HG02885 (cell line): ENCODE results near the gene TRAIP.
A peak's percentile ranks its signal among the peaks of the same experiment; 100 is the strongest.
"Not testable (repeated sequence)": the region's sequence is repeated elsewhere in the genome, so short reads cannot be mapped to it uniquely, and the experiment has no call there.

ENCODE experiments used
- ATAC-seq: cut with Tn5 transposase; IDR thresholded peaks from one replicate; pipeline ENCODE4 v1.9.1; 2021; ENCODE audit warnings: mild to moderate bottlenecking; ENCODE audit not compliant: unreplicated experiment, poor library complexity

The TRAIP gene, protein sequence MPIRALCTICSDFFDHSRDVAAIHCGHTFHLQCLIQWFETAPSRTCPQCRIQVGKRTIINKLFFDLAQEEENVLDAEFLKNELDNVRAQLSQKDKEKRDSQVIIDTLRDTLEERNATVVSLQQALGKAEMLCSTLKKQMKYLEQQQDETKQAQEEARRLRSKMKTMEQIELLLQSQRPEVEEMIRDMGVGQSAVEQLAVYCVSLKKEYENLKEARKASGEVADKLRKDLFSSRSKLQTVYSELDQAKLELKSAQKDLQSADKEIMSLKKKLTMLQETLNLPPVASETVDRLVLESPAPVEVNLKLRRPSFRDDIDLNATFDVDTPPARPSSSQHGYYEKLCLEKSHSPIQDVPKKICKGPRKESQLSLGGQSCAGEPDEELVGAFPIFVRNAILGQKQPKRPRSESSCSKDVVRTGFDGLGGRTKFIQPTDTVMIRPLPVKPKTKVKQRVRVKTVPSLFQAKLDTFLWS

GRCh38 chr3:49856181-49857005 is at the start of gene TRAIP:
TSS of gene TRAIP (minus strand) at chr3:49856564. CDS start at chr3:49856453, 111 bp downstream.
- peak; percentile 96 for ATAC-seq

DNA sequence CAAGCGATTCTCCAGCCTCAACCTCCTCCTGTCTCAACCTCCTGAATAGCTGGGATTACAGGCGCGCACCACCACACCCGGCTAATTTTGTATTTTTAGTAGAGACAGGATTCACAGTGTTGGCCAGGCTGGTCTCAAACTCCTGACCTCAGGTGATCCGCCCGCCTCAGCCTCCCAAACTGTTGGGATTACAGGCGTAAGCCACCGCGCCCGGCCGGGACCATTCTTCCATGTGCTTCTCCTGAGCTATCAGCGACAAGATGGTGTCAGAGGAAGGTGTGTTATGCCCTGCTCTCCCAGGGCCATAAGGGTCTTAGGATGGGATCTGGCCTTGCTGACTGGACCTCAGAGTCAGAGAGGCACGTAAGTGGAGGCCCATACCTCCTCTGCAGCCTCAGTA is 48.1 kb upstream of the TRAIP start:
- ATAC-seq = not testable (repeated sequence)

- peak; percentile 70 for ATAC-seq
Measured at GRCh38 chr3:49903451-49904424, 47.4 kb upstream of the TRAIP start, which contains the start of gene MST1R. TSS of gene MST1R (minus strand) at chr3:49903873. CDS start at chr3:49903609, 264 bp downstream.

- no peak for ATAC-seq
Measured at GRCh38 chr3:49902511-49903345, 46.4 kb upstream of the TRAIP start.

DNA sequence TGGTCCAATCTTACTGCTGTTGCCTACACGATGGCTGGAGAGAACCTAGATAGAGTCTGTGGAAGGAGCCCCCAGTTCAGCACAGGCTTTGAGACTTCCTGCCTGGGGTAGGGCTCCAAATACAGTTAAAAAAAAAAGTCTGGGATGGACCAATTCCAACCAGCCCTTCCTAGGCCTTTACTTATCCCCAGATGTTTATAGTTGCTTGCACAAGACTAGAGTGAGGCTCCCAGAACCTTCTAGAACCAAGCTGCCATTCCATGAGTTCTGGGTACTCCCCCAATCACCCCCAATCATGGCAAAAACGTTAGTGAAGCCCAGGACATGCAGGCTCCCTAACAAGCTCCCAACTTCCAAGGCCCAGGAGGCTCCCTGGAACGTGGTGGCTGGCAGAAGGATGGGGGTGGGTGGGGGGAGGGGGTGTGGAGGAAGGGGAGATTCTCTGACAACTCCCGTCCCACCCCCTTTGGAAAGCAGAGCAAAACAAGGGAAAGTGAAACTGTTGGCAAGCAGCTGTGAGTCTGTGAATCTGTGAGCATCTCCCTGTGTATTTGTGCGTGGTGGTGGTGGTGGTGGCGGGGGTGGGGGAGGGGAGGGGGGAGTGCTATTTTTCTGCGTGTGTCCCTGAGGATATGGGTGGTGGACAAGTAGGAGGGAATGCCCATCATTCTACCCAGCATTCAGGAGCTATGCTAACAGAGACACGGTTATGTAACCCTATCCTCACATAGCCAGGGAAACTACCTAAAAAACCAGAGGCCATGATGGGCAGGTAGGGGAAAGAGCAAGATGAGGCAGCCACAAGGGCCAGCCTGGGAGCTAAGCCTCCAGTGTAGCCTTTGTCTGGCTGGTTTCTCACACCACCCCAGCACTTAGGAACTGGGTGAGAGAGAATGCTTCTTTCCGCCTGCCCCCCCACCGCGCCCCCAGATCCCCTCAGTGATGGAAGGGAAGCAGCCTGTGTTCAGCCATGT is 45.3 kb upstream of the TRAIP start:
- ATAC-seq = no peak

GRCh38 chr3:49900491-49901153 is 44.3 kb upstream of the TRAIP start:
- ATAC-seq = no peak

DNA sequence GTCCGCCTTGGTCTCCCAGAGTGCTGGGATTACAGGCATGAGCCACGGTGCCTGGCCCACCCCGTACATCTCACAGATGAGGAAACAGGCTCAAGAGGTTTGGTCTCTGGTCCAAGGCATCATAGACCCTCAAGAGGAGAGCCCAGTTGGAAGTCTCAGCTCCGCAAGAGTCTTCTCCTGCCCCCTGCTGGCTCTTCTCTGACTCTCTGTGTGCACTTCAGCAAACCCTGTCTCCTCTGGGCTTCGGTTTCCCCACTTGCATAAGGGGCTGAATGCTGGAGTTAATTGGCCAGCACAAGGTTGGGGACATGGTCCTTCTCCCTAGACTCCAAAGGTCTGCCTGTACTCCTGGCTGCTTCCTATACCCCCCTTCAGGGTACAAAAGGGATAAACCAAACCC is 43.5 kb upstream of the TRAIP start:
- ATAC-seq = no peak

DNA sequence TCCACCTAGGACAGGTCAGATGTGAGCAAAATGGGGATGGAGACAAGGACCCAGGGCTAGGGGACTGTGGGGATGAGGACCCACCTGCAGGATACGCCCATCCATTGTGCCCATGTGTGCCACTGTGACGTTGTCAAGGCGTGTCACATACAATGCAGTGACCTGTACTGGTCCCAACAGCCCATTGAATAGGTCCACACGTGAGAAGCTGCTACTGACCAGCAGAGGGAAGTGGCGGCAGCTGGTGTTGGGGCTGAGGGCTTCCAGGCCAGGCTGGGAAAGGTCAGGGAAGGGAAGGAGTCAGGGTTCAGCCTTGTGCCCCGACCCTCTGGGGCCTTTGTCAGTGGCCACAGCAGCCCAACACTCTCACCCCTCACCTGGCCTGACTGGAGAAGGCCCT is 42.6 kb upstream of the TRAIP start:
- ATAC-seq = no peak

GRCh38 chr3:49896345-49896744 is 40.0 kb upstream of the TRAIP start:
- ATAC-seq = no peak

- ATAC-seq = no peak
Measured at GRCh38 chr3:49895791-49896190, 39.4 kb upstream of the TRAIP start.

- no peak for ATAC-seq
Measured at GRCh38 chr3:49889296-49889695, 32.9 kb upstream of the TRAIP start.

- no peak for ATAC-seq
Measured at GRCh38 chr3:49886922-49887265, 30.5 kb upstream of the TRAIP start.

DNA sequence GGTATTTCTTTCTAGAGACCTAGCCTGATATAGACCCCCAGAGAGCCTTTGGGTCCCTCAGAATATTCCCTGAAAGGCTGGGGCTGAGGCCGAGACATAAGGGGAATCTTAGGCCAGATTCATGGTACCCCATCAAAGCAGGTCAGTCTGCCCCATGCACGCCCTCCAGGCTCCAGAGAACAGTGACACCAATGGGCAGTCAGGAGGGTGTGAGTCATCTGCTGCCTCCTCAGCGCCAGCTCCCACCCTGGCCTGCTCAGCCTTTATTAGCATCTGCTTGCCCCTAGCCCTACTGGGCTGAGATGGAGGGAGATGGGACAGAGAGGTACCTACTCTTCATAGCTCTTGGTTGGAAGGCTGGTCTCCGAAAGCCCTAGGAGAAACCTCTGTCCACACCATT is 27.6 kb upstream of the TRAIP start:
- no peak for ATAC-seq

- ATAC-seq = no peak
Measured at GRCh38 chr3:49882166-49882565, 25.8 kb upstream of the TRAIP start.

DNA sequence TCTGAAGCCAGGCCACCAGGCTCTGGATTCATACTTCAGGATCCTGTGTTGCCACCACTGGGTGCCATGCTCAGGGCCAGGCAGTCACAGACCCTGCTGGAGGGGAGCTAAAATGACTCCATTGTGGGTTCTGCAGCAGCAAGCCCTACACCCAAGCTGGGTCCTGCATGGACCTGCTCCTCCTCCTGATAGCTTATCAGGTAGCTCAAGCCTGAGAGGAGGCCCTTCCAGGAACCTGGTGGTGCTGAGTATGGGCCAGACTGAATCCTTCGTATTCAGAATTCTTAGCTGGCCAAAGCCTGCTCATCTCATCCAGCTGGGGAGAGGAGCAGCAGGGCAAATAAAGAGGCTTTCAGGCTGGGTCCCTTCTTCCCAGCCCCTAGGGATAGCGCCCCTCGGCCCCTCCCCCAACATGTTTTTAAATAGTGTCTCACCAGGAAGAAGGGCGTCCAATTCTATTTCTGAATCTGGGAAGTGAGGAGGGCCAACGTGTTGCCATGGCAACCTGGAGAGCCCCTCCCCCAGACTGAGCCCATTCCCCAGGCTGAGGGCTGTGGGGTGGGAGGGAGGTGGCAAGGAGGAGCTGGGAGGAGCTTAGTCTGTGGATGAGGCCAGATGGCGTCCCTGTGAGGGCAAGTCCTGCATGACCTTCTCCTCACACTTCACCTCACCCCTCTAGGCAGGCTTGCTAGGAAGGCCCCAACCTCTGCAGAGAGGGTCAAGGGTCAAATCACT is 24.4 kb upstream of the TRAIP start:
- ATAC-seq = no peak

GRCh38 chr3:49879721-49880120 is 23.4 kb upstream of the TRAIP start:
- no peak for ATAC-seq

- ATAC-seq = no peak
Measured at GRCh38 chr3:49878686-49879085, 22.3 kb upstream of the TRAIP start.
